GM12872 (cell line): ENCODE results near the gene AJAP1.

Experiments
- CTCF ChIP-seq: IDR thresholded peaks from 3 replicates; pipeline ENCODE4 v1.5.1; 2011; ENCODE audit warnings: low read depth, mild to moderate bottlenecking, low read length, moderate library complexity; ENCODE audit not compliant: insufficient read depth

AJAP1 gene

GRCh38 chr1:4677608-4678007 lies 23.2 kb downstream of the AJAP1 start:
- TF ChIP-seq CTCF, result no peak

GRCh38 chr1:4678066-4678717 lies 23.8 kb downstream of the AJAP1 start:
- TF ChIP-seq CTCF, result no peak

DNA sequence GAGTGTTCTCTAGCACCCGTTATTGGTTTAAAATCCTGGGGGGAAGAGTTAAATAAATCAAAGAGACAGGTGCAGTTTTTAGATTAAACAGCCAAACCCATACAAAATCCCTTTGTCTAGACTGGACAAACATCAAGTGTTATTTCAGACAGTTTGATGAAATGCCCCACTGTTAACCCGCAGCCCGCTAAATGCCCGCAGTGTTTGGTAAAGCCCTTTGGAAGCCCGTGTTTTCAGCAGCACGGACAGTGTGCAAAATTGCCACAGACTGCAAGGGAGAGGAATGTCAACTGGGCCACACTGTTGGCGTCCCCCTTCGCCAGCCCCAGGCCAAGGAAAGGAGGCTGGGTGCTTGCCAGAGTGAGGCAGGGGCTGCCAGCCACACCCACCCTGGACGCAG lies 26.6 kb downstream of the AJAP1 start:
- no peak for TF ChIP-seq CTCF

- TF ChIP-seq CTCF, result no peak
Measured at GRCh38 chr1:4682607-4683220, 28.3 kb downstream of the AJAP1 start.

DNA sequence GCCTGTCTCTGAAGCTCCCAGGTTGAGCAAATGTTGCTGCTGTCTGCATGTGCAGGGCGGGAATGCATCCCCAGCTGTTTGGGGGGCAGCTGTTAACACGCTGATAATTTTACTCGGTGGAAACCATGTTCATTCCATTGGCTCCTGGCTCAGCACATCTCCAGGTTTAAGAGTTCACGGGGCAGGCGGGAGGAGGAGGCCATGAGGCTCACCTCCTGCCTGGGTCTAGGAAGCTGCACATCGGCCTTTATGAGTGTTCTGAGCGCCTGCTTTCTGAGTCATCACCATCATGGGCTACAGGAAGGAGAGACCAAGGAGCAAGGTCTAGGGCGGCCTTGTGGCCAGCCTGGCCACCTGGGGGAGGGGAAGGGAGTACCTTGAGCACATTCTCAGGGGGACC lies 29.7 kb downstream of the AJAP1 start:
- no peak for TF ChIP-seq CTCF

DNA sequence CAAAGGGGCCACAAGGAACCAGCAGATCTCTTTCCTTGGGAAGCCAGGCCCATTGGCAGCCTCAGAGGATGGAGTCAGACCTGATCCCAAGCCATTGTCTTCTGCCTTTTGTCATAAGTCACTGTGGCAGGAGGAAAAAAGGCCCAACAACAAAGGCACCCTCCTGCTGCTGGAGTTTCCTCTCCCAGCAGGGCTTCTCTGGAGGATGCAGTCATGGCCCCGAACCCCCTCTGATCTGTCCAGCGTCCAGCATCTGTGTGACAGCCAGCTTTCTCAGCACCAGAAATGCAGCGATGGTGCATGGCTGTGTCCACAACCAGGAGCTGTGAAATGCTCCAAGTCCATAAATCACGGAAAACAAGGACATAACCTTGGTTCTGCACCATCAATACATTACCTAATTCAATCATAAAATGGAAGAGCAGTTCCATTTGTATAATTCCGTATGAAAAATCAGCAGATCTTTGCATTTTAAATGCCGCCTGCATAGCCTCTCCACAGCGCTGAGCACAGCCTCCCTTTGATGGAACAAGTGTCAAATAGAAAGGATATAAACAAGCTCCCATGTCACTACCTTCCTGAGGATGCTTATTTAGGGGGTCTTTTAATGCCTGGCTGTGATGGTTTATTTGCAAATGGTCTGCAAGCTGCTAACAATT lies 30.6 kb downstream of the AJAP1 start:
- TF ChIP-seq CTCF, result no peak

DNA sequence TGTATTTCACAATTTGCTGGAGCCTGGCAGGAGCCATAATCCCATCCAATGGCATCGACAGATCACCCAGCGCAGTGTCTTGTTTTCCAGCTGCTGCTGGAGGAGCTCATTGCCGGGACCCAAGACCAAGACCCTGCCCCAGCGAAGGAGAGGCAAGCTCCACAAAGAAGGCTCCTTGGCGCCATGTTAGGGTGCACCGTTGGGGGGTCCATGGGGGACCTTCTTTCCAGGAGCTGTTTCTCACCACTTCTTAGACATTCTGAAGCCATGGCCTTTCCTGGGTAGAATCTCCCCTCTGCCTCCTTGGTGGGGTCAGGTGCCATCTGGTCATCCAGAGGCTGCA lies 31.1 kb downstream of the AJAP1 start:
- no peak for TF ChIP-seq CTCF
